NCI-H774 (cell line): Measurements from ENCODE around the gene EXOC4.

Source experiments
- DNase-seq: peaks from one replicate; lab custom pipeline; 2025; lab: John Stamatoyannopoulos, UW

EXOC4 gene

DNA sequence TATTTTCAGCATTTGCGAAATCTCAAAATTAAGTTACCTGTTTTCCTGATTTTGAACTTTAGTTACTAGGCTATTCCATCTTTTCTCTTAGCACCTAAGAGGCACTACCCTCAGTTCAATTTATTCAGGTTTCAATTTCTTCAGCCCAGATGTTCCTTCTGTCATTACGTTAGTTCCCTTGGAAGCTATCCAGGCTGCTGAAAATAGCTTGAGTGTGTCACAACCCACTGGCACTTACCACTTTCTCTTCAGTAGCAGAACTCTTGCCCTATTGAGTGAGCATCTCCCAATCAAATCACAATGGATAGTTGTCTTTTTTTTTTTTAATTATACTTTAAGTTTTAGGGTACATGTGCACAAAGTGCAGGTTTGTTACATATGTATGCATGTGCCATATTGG is 541.6 kb downstream of the EXOC4 start:
- DNase-seq = no peak

DNA sequence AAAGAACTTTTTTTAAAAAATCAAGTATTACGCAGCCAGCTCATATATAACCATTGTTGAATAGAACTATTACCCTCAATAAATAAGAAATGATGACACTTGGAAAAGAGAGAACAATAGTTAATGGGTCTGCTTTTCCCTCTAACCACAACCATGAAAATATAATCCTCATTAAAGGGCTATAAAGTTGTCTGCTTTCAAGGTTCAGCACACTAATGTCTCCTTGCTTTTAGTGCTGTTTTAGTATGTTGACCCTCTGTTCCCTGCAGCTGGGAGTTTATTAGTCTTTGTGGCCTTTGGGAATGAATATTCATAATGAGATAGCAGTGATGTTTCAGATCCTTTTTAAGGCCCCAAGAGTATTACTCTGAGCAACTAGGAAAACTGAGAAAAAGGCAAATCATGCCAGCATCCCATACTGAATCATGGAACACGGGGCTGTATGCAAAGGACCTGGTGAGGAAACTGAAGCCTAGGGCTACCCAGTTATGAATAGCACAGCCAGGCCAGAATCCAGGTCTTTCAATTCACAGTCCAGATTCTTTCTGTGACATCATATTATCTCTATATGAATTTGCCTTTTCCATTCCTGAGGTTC is 542.3 kb downstream of the EXOC4 start:
- DNase-seq = peak; percentile 19

DNA sequence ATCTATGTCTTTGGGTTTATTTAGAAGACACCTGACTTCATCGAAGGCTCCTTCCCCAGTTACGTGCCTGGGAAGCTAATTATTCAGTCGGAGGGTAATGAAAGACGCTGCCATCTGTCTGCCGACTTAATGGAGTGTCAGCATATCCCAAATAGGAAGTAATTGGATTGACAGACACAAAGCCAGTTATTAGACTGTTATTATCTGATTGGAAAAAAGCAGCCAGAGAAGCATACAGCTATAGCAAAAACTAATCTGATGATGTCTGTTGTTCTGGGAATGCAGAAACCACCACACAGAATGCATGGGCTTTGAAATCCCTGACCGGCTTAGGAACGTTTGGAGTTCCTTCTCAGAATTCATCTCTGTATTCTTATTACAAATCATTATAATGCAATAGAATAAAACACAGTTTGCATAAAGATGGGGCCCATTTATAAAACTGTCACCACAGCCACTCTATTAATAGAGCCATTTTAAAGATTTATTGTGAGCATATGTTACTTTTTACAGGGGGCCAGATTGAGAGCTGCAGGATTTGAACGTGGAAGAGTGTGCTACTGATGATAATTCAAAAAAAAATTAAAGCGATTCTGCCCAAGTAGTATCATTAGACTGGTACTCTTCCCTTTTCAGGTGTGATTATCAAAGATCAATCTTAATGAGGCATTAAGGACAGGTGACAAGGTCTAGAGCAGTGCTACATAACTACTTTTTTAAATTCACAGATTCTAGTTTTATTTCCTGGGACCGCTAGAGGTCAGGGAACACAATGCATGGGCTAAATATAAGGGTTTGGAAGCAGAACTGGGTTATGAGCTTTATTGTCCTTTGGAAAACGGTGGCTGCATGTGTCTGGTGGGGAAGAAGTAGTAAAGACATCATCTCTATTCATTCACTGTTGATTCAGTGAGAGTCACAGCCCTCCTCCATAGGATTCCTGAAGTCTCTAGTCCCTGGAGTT is 544.2 kb downstream of the EXOC4 start:
- no peak for DNase-seq

DNA sequence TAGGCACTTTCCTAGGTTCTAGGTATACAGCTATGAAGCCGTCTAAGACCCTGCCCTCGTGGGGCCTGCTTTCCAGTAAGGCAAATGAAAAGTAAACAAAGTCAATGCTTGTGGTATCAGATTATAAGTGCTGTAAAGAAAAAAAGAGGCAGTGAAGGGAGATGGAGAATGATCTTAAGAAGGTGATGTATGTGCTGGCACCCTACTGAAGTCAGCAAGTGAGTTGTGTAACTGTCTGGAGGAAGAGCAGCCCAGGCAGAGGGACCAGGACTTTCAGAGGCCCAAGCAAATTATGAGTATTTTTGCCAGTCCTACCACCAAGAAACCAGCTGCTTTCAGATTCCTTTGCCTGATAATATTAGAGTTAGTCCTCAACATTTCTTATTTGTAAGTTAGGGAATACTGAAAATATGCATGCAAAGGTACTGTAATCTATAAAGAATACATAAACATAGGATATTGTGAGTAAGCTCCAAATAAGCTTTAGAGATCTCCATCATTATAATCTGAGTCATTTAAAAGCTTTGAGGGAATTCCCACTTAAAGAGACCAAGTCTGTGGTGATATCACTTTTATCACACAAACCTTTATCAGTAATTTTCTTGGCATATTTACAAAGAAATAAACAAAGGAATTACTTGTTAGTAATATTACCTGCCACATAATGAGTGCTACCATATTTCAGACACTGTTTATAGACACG is 545.1 kb downstream of the EXOC4 start:
- no peak for DNase-seq

DNA sequence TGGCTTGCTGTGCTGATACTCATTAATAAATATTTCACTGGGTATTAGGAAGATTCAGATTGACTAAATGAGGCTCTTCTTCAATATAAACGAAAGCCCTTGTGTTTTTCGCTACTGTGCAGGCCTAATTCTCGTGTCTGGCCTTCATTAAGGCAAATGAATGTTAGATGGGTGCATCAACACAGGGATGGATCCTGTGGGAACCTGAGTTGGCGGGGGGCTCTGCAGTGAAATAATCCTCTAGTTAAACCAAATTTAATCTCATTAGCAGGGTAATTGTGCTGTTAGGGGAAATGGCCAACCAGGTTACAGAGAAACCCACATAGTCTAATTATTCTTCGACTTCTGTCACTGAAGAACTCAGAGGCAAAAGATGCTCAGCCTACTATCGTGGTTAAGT is 548.5 kb downstream of the EXOC4 start:
- no peak for DNase-seq

DNA sequence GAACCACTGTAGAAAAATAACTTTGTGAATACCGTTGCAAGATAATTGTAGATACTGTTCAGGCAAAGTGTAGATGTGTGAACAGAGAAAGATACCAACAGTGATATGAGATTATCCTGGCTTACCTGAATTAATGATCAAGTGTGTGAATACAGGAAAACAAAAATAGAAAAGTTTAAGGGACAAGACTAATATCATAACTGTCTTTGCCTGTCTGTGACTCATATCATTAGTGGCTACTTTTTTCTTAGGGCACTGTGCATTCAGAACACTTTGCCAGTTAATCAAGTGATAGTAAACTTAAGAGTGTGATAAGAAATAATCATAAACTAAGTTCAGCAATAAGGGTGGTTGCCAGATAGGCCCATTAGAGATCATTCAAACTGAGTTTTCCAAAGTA is 551.2 kb downstream of the EXOC4 start:
- no peak for DNase-seq

DNA sequence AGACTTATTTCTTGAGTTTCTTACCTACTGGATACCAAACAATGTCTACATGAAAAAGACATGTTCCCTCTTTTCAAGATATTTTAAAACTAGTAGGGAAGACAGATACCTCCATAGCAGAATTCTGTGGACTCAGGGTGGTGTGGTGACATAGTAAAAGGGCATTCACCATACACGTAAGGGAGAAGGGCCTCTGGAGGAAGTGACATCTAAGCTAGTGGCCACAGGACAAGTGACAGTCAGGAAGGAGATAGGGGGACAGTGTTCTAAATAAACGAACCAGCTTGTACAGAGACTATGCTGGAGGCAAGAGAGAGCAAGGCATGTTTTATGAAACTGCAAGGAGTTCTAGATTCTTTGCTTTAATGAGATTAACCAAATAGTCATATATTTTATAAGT is 552.5 kb downstream of the EXOC4 start:
- DNase-seq = no peak

DNA sequence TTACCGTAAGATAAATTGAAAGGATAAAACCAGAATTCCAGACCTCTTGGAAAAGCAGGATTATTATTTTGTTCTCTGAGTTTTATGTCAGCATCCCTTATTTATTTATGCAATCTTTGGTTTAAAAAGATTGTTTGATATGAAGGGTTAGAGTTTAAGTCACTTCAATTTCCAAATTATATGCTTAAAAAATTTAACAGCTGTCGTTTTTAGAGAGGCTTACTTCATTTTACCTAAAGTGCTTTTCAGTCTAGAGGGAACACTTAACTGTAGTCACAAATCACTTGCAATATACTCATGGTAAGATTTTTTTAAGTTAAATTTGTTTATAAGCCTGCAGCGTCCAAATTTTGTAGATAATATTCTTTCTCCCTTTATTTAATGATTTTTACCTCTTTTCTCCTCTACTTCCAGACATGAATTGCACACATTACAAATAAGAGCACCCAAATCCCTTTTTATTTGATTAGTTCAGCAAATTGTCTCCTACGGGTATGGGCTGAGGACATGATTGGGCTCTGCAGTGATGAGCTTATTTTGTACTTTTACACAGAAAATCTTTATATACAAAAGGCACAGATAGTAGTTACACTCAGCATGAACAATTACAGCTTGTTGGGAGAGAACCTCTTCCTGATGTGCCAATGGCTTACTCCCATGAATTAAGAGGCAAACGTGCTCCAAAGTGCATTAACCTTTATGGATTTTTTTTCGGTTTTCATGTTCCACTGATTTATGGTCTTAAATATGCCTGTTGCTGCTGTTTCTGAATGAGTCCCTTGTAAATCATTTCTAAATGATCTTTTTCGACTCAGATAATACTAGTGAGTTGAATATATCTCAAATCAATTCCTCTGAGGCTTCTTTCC is 555.0 kb downstream of the EXOC4 start:
- no peak for DNase-seq

DNA sequence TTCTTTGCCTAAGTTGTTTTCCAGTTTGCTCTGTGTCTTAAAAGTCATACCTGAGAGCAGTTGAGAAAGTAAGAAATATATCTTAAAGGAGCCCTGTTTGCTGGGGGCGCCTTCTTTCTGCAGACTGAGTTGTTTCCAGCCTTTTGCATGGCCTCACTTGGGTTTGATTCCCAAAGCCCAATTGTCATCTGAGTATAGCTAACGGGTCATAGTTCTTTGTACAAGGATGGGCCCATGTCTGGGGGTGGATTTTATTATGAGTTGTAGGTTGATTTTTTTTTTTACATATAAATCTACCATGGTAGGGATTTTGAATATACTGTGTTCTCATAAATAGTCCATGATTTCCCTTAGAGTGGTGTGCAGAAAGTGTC is 555.6 kb downstream of the EXOC4 start:
- no peak for DNase-seq

DNA sequence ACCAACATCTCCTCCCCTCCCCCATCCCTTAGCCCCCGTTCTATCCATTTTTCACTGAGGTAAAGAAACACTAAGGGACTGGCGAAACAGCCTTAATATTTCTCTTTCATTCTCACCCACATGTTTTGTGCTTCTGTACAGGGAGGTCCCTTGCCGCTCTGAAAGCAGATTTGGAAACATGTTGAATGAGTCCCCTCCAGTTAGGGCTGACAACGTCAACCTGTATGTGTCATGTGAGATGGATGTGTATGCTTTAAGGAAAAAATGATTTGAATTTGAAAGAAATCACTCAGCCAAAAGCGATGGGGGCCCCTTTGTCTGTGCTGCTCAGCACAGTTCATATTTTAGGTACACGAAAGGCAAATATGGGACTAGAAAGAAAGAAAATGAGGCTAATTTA is 560.0 kb downstream of the EXOC4 start:
- DNase-seq = no peak

DNA sequence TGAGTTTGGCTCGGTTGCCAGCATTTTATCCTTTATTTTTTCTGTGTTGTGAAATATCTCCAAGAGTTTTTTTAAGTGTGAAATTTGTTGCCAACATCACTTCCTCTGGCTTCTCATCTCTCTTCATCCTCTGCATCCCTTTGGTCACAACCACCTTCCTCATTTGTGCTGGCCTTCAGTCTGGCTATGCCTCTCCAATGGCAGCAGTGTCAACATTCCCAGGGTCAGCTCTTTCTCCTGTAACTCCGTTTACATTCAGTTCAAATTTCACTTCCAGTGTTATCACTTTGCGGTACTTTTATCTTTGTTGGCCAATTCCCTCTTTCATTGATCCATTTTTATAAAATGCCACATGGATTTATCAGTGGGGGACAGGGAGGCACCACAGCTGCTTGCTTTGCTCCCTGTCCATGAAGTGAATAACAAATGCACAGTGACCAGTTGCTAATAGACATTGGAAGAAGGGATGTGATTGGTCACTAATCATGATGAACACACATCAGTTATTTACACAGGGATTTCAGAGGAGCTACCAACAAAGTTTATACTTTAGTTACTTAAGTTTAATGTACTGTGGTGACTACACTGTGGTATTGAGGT is 562.8 kb downstream of the EXOC4 start:
- DNase-seq = no peak

DNA sequence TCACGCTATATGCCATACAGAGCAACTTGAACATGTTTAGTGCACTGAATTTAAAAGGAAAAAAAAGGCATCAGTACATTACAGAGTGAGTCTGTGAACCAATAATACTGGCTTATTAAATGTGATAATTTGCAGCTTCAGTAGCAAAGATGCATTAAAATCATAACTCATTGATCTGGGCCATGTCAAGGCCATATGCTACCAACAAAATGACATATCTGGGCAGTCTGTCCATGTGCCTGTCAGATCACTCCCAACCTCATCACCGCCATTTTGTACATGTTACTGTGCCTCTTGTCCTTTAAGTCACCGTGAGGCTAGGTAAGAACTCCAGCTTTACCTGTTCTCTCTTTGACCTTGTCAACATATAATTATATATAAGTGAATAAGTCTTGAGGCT is 566.8 kb downstream of the EXOC4 start:
- no peak for DNase-seq

DNA sequence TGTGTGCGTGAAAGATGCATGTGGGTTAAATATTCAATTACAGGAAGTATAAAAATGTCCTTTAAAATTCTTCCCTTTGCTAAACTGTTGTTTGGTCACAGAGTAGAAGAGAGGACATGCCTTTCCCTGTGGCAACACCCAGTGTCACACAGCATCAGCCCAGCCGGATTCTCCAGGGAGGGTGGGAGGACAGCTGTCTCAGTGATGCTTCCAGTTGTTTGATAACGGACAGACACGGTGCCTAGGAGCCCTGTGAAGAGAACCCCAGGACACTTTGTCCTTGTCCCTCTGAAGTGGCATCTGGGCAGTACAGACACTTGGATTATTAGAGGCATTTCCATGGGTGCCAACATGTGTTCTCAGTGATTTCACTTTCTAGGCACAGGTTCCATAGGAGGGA is 567.7 kb downstream of the EXOC4 start:
- DNase-seq = no peak

DNA sequence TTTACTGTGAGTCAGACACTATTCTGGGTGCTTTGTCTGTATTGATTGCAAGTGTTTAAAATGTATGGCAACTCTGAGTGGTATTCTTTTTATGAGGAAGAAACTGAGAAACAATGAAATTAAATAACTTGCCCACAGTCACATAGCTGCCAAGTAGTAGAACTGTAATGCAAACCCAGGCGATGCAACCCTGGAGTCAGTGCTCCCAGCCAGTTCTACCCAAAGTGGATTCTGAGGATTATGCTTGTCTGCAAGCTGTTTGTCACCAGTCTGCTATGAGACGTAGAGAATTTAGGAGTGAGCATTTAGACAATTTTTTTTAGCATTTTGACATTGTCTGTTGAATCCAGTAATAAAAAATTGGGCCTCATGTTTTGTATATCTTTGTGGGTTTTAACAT is 568.3 kb downstream of the EXOC4 start:
- DNase-seq = no peak

DNA sequence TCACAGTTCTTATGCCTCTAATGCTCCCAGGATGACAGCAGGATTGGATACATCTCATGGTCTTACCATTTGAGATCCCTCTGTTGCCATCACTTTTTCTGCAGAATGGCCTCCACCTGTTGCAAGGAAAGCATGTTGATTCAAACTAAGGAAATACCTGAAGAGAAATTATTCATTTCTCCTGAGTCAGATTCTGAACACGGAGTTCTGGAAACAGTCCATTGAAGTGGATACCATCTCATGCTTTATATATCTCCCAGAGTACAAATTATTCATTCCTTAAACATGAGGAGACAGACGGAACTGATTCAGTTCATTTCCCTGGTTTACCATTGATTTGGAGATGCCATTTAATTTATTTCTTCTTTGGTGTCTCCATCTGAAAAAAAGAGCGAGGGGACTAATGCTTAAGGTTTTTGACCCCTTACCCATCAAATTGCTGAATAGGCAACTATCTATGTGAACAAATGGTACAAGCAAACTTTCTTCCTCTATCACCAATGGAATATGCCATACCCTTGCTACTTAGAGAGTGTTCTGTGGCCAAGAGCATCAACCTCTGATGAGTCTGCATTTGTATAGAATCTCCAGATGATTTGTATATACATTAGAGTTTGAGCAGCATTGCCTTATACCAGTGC is 569.2 kb downstream of the EXOC4 start:
- no peak for DNase-seq

DNA sequence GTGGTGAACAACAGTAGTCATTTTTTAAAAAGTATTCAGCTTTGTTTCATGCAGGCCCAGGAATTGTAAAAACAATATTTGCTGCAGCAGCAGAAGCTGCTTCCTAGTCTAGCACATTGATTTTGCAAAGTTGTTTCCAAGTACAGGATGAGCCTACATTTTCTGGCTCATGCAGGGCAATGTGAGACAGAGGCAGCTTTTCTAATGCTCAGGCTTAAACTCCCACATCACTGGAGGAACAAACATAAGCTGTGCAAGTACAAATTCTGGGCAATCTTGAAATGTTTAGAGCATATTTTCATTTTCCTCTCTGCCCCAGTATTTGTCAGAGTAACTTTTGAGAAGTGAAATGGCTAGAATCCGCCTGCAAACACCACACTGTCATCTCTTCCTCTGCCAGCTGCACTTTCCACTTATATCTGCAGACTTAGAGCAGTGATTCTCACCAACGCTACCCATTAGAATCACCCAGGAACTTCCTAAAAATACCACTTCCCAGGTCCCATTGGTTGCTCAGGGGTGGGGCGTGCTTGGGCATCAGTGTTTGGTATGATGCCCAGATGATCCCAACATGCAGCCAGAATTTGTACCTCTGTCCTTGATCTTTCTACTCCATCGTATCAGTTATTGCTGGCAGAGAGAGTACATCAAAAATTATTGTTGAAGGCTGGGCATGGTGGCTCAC is 570.1 kb downstream of the EXOC4 start:
- no peak for DNase-seq

DNA sequence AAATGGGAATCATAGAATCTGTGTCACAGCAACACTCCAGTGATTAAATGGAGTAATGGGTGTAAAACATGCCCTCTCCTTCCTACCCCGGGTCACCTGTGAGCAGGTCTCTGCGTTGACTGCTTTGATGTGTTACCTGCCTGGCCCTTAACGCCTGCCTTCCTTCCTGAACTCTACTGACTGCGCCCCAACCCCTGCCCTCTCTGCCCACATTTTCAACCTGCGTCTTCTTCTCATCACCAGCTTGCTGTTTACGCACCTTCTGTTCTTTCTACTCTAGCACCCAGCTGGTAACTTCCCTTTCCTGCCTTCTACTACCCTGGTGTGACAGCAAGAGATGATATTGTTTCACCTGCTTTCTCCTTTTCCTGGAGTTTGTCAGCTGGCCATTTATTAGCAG is 571.3 kb downstream of the EXOC4 start:
- DNase-seq = no peak

DNA sequence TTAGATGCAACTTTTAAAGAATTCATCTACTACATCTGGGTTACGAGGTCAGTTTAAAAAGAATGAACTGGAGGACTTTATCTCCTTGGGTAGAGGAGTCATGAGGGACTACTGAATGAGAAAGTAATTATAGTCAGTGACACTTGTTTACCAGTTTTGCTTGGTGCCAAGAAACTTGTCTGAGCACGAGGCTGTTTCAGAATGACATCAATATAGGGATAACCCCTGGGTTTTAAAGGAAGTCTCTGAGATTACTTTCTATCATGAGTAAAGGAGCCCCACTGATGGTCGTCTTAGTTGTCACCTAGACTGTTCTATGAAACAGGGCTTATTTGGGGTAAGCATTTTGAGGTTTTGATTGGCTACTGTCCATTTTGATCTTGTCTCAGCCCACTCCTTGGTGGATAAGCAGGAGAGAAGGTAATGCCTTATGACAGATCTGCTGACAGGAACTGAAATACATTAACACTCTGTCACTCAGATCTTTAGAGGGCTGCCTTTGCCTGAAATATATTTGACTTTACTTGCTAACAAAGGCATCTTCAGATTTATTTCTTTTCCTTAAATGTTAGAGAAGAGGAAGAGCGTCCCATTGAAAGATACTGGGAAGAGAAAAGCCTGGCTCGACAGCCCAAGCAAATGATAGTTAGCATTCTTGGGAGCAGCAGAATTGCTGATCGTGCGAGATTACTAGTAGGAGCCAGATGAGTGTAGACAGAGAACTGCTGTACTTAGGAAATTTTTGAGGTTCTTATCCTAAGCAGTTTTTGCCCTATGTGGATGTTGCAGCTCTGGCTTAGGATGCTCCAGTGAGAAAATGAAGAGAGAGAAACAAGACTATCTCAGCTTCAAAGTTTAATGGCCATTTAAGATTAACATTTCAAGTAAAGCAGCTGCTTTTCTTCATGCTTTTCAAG is 575.1 kb downstream of the EXOC4 start:
- DNase-seq = no peak

DNA sequence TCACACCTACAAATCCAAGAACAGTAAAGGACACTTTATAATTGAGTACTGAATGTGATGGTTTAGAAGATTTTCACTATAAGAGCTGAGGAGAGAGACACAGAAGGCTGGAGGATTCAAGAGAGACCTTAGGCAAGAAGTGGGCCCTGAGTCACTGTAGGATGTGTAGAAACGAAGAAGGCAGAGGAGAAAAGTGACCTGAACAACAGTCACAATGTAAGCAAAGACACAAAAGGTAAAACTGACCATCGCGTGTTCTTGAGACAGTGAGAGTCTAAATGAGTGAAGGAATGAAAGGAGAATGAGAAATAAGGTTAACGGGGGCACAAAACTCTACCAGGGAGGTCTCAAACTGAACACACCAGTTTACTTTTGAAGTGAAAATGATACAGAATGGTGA is 576.0 kb downstream of the EXOC4 start:
- DNase-seq = no peak
